ENCODE results near the gene NUP50. TPM values are rescaled to one million over a fixed set of nuclear protein-coding genes. Genes with fewer than 3 reads are reported as not detected.
"Not testable (repeated sequence)": the region's sequence is repeated elsewhere in the genome, so short reads cannot be mapped to it uniquely, and the experiment has no call there.

The NUP50 gene
- total RNA-seq, 1 experiment from 2014 or later: 58.6 TPM

DNA sequence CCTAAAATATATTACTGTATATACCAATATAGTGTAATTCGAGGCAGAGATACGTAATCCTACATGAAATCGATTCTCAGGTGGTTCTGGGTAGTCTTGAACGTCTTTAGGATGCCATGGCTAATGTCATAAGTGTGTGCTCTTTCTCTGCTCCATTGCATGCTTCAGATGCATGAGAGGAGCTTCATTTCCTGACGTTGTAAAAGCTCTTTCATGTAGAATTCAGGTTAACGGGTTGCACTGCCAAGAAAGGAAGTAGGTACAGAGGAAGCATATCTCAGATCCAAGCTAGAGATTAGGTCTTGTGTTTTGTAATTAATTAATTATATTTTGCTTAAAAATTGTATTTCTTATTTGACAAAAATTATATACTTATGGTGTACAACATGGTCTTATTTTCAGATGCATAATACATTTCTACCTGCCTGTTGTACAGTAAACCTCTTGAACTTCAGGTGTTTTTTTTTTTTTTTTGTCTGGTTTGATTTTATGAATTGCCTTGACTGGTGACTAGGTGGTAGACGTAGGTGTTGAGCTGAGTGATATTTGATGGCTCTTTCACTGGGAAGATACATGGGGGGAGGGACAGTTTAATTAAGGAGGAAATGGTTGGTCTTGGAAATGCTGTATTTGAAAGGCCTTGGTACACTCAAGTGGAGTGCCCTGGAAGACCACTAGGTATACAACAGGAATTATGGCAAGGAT lies 9.3 kb downstream of the NUP50 start:
- DNase-seq: no peak
- Histone ChIP-seq H3K4me3 (no peak overlapping the region), H3K27me3 (no peaks in the 10 kb centered on the region), H3K4me1 (no peaks in the 10 kb centered on the region), H3K9me3 (replicated peaks) (no peaks in the 10 kb centered on the region), H3K36me3 (peaks cover 94% of the 10 kb centered on the region), H3K27ac (no peak overlapping the region)

GRCh38 chr22:45179276-45180049 lies 15.7 kb downstream of the NUP50 start:
- no peaks in the 10 kb centered on the region for H3K4me1 ChIP-seq
- no peaks in the 10 kb centered on the region for H3K27me3 ChIP-seq
- peaks cover 77% of the 10 kb centered on the region for H3K36me3 ChIP-seq
- DNase-seq: no peak
- no peaks in the 10 kb centered on the region for H3K9me3 ChIP-seq (replicated peaks)
- no peak overlapping the region for H3K4me3 ChIP-seq
- H3K27ac ChIP-seq: no peak overlapping the region

- no peaks in the 10 kb centered on the region for H3K4me1 ChIP-seq
- H3K36me3 ChIP-seq: peaks cover 72% of the 10 kb centered on the region
Measured at GRCh38 chr22:45180146-45180679, 16.5 kb downstream of the NUP50 start.

DNA sequence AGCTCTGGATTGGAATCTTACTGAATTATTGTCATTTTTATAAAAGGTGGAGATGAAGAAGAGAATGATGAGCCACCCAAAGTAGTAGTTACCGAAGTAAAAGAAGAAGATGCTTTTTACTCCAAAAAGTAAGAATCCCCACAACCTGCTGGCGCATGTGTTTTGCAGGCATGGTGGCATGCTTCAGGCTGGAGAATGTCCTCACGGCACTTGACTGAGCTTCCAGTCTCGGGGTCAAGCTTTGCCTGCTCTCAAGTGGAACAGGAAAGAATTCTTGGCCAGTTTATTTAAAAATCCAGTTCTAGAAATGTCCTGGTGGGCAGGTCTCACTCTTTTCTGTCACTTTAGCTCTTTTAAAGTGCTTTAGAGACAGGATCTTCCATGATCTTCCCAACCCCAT lies 17.5 kb downstream of the NUP50 start:
- Histone ChIP-seq H3K36me3 (peaks cover 65% of the 10 kb centered on the region), H3K27me3 (no peaks in the 10 kb centered on the region), H3K27ac (no peak overlapping the region), H3K4me1 (no peaks in the 10 kb centered on the region), H3K9me3 (replicated peaks) (no peaks in the 10 kb centered on the region), H3K4me3 (no peak overlapping the region)
- no peak for DNase-seq

More at GRCh38 chr22:45180146-45180679, 16.5 kb downstream of the NUP50 start:
- Histone ChIP-seq H3K4me3 (no peak overlapping the region), H3K27ac (no peak overlapping the region), H3K27me3 (no peaks in the 10 kb centered on the region), H3K9me3 (replicated peaks) (no peaks in the 10 kb centered on the region)
- DNase-seq: no peak

GRCh38 chr22:45181766-45182165 lies 18.0 kb downstream of the NUP50 start:
- no peak overlapping the region for H3K4me3 ChIP-seq
- DNase-seq: no peak
- no peaks in the 10 kb centered on the region for H3K4me1 ChIP-seq
- peaks cover 60% of the 10 kb centered on the region for H3K36me3 ChIP-seq
- no peaks in the 10 kb centered on the region for H3K9me3 ChIP-seq (replicated peaks)
- no peaks in the 10 kb centered on the region for H3K27me3 ChIP-seq
- H3K27ac ChIP-seq: no peak overlapping the region

GRCh38 chr22:45183974-45184373 lies 20.2 kb downstream of the NUP50 start:
- no peaks in the 10 kb centered on the region for H3K27me3 ChIP-seq
- no peak overlapping the region for H3K4me3 ChIP-seq
- peaks cover 43% of the 10 kb centered on the region for H3K36me3 ChIP-seq
- no peak for DNase-seq
- no peaks in the 10 kb centered on the region for H3K4me1 ChIP-seq
- H3K27ac ChIP-seq: no peak overlapping the region
- H3K9me3 ChIP-seq (replicated peaks): no peaks in the 10 kb centered on the region

DNA sequence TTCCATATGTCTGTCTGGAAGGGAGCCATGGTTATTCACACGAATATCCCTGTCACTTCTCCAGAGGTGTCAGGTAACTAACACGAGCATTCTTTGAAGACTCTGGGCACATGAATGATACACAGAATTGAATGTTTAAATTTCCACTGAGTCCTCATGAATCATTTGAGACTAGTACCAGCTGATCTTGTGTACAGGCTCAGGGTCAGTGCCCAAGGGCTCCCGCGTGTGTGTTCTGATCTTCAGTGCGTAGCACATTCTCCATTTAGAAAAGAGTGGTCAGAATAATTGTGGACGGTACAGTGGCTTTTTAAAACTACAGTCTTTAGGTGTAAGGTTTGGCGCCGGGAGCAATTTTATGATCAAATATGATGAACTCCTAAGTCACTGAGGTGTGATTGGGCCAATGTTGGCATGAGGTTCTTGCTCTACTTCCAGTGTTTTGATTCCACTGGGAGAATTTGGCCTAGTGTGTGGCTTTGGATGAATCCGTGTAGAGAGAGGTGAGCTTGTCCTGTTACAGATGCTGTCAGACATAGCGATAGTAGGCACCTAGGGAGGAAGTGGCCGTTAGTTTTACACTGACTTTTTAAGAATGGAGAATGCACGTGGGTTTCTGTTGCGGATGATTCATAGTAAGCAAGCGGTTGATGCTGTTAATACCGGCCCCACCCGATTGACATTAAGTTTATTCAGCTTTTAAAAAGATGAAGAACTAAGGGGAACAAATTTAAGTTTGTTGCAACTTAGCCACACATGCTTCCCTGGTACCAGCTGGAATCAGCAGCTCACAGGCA lies 22.2 kb downstream of the NUP50 start:
- Histone ChIP-seq H3K27me3 (no peaks in the 10 kb centered on the region), H3K9me3 (replicated peaks) (no peaks in the 10 kb centered on the region), H3K27ac (no peak overlapping the region), H3K4me3 (no peak overlapping the region), H3K4me1 (no peaks in the 10 kb centered on the region), H3K36me3 (peaks cover 28% of the 10 kb centered on the region)
- no peak for DNase-seq

DNA sequence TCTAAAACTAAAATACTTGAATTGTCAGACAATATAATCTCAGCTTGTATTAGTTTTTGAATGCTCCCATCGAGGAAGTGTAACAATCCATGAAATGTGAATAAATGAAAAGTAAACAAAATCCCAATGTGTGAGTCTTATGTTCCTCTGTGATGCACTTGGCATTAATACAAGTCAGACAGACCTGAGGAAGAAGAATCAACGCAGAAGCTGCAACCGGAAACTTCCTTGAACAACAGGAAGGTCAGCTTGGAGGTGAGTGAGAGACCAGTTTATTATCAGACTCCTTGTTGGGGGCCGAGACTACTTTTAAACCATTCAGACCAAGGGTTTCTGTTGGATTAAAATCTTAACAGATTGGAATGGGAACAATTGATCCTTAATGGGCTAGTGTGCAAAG lies 24.2 kb downstream of the NUP50 start:
- Histone ChIP-seq H3K9me3 (replicated peaks) (no peaks in the 10 kb centered on the region), H3K27me3 (no peaks in the 10 kb centered on the region), H3K4me3 (no peak overlapping the region), H3K27ac (no peak overlapping the region), H3K36me3 (peaks cover 12% of the 10 kb centered on the region), H3K4me1 (no peaks in the 10 kb centered on the region)
- DNase-seq: no peak

DNA sequence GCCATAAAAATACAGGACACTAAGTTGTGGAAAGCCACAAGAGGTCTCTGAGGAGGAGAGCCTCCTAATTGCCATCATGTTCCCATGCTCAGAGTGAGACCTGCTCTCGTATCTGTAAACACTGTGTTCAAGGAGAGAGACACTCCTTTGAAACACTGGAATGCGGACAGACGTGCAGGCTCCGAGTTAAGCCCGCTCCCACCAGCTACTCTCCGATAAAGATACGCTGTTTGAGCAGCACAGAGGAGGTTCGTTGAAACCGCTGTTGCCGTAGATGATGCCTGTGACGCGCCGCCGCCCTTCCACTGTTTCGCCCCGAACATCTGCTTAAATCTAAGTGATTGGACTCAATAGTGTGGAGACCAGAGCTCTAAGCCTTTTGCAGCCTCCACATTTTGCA lies 25.1 kb downstream of the NUP50 start:
- no peak overlapping the region for H3K4me3 ChIP-seq
- no peaks in the 10 kb centered on the region for H3K9me3 ChIP-seq (replicated peaks)
- H3K27me3 ChIP-seq: no peaks in the 10 kb centered on the region
- no peak overlapping the region for H3K27ac ChIP-seq
- peaks cover 5% of the 10 kb centered on the region; the same call in 1 of the 2 replicates for H3K36me3 ChIP-seq
- DNase-seq: no peak
- H3K4me1 ChIP-seq: no peaks in the 10 kb centered on the region

- Histone ChIP-seq H3K36me3 (peaks cover 2% of the 10 kb centered on the region; the same call in 1 of the 2 replicates), H3K27ac (no peak overlapping the region), H3K9me3 (replicated peaks) (no peaks in the 10 kb centered on the region), H3K4me1 (no peaks in the 10 kb centered on the region), H3K27me3 (no peaks in the 10 kb centered on the region), H3K4me3 (no peak overlapping the region)
- DNase-seq: no peak
Measured at GRCh38 chr22:45190202-45190872, 26.6 kb downstream of the NUP50 start.

- not testable (repeated sequence) for H3K9me3 ChIP-seq (replicated peaks); DNase-seq; H3K4me3 ChIP-seq; H3K4me1 ChIP-seq; H3K27ac ChIP-seq; H3K36me3 ChIP-seq; H3K27me3 ChIP-seq
Measured at GRCh38 chr22:45191746-45192145, 28.0 kb downstream of the NUP50 start.

GRCh38 chr22:45192701-45193187 lies 29.0 kb downstream of the NUP50 start:
- no peaks in the 10 kb centered on the region for H3K9me3 ChIP-seq (replicated peaks)
- H3K4me1 ChIP-seq: no peaks in the 10 kb centered on the region
- H3K27me3 ChIP-seq: no peaks in the 10 kb centered on the region
- H3K27ac ChIP-seq: no peak overlapping the region
- peak in 1 of 2 experiments; percentile 17 for DNase-seq
- no peaks in the 10 kb centered on the region for H3K36me3 ChIP-seq
- H3K4me3 ChIP-seq: no peak overlapping the region

DNA sequence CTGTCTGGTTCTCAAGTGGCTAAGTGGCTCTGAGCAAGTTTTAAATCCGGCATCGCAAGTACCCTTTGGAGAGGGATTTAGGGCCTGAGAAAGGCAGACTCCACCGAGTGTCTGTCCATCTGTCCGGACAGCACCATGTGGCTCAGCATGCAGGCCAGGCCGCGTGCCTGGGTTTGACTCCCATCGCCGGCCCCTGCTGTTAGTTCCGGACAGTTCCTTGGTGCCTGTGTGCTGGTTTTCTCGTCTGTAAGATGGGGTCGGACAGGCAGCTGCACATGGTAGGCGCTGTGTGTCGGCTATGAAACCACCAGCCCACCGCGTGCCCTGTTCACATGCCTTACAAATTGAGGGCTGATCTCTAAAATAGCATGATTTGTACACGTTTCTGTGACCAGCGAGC lies 31.0 kb downstream of the NUP50 start:
- Histone ChIP-seq H3K27me3 (no peaks in the 10 kb centered on the region), H3K27ac (no peak overlapping the region), H3K9me3 (replicated peaks) (no peaks in the 10 kb centered on the region), H3K36me3 (no peaks in the 10 kb centered on the region), H3K4me3 (no peak overlapping the region), H3K4me1 (no peaks in the 10 kb centered on the region)
- DNase-seq: no peak

- DNase-seq: no peak
- Histone ChIP-seq H3K4me3 (no peak overlapping the region), H3K36me3 (no peaks in the 10 kb centered on the region), H3K27me3 (no peaks in the 10 kb centered on the region), H3K9me3 (replicated peaks) (no peaks in the 10 kb centered on the region), H3K4me1 (peaks cover 5% of the 10 kb centered on the region; the same call in 1 of the 2 replicates), H3K27ac (no peak overlapping the region)
Measured at GRCh38 chr22:45195616-45196015, 31.9 kb downstream of the NUP50 start.
